GM19455 (cell line): Measurements from ENCODE around the gene PDILT.
"Not testable (repeated sequence)": the region's sequence is repeated elsewhere in the genome, so short reads cannot be mapped to it uniquely, and the experiment has no call there.

Experiments
- ATAC-seq: cut with Tn5 transposase; IDR thresholded peaks from one replicate; pipeline ENCODE4 v1.9.1; 2021; ENCODE audit not compliant: unreplicated experiment

Gene PDILT, protein sequence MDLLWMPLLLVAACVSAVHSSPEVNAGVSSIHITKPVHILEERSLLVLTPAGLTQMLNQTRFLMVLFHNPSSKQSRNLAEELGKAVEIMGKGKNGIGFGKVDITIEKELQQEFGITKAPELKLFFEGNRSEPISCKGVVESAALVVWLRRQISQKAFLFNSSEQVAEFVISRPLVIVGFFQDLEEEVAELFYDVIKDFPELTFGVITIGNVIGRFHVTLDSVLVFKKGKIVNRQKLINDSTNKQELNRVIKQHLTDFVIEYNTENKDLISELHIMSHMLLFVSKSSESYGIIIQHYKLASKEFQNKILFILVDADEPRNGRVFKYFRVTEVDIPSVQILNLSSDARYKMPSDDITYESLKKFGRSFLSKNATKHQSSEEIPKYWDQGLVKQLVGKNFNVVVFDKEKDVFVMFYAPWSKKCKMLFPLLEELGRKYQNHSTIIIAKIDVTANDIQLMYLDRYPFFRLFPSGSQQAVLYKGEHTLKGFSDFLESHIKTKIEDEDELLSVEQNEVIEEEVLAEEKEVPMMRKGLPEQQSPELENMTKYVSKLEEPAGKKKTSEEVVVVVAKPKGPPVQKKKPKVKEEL

DNA sequence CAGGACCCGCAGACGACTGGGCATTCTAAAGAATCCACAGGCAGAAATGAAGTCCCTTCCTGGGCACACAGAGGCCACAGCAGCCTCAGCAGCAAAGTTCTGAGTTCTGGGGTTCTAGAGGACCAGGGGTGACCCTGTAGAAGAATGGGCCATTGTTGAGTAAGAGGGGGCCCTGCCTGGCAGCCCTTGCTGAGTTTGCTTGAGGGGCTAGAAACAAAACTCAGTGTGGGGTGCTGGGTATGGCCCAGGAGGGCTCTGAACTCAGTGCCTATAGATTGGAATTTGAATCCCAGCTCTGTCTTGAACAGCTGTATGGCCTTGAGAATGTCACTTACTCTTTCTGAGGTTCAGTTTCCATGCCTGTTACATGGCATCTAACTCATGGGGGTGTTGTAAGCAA, at the start of gene PDILT:
Gene PDILT, minus strand, starts transcription at position 101 of the 400 bp plus-strand sequence. CDS start 5,437 bp downstream, outside the sequence.
- no peak for ATAC-seq

DNA sequence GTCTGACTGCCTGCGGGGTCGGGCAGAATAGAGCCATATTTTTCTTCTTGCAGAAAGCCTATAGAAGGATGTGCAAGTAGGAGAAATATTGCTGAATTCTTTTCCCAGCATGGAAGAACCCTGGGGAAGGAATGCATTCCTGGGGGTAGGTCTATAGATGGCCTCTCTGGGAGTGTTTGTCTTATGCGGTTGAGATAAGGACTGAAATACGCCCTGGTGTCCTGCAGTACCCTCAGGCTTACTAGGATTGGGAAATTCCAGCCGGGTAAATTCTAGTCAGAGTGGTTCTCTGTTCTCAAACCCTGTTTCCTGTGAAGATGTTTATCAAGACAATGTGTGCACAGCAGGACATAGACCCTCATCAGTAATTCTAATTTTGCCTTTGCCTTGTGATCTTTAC, 49.1 kb upstream of the PDILT start:
- ATAC-seq = not testable (repeated sequence)

DNA sequence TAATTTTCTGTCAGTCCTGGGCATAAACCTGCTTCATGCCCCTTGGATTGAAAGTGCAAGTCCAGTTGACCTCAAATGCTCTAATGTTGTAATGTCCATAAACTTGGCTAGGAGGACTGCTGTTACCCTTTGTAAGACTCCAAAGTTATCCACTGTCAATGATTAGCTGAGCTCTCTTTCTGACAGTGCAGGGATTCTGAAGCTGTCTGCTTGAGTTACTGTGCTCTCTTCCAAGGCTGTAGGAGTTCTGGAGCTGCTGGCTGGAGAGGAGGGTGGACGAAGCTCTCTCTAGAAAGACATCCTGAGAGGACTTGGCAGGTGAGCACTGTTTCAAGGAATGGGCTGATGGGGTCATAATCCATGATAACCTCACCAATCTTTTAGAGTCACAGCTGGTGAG, 46.8 kb upstream of the PDILT start, which contains the start of gene ACSM2A:
Gene ACSM2A, plus strand, starts transcription at position 158 of the 400 bp plus-strand sequence. CDS start 8,594 bp downstream, outside the sequence.
- ATAC-seq = not testable (repeated sequence)

DNA sequence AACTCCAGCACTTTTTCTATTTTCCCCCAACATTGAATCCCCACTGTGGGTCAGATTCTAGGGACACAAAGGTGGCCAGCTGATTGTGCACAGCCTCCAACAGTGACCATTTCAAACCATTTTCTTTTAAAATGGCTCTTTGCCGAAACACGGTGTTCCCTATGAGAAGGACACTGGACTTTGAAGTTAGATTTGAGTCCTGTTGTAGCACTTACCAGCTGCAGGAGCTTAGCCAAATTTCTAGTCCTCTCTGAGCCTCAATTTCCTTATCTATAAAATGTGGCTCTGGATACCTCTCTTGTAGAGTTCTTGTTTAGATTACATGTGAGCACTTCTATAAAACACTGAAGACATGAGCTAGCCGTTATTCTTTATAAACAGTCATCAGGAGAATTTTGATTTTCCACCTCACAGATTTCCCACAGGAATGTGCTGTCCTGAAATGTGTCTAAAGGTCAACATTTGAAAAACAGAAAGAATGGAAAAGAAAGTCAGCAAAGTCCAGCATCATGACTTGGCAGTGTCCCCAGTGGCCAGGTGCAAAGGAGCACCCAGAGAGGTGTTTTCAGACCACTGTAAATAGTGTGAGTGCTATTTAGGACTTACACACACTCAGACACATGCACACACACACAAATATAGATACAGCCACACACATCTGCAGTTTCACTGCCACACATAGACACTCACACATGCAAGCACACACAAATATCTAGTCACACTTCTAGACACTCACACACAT, 42.3 kb upstream of the PDILT start:
- ATAC-seq = not testable (repeated sequence)

DNA sequence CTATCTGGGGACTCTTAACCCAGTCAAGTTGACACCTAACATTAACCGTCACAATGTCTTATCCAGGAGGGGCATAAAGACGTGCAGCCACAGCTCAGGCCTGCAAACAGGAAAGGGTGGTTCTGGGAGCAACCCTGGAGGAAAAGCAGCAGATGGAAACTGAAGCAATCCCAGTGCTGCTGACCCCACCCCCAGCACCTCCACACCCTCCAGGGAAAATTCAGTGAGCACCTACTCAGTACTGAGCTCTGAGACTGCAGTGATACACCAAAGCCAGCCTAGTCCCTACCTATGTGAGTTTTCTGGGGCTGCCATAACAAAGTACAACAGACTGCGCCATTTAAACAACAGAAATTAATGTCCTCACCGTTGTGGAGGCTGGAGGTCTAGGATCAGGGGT, 37.3 kb upstream of the PDILT start:
- ATAC-seq = not testable (repeated sequence)

DNA sequence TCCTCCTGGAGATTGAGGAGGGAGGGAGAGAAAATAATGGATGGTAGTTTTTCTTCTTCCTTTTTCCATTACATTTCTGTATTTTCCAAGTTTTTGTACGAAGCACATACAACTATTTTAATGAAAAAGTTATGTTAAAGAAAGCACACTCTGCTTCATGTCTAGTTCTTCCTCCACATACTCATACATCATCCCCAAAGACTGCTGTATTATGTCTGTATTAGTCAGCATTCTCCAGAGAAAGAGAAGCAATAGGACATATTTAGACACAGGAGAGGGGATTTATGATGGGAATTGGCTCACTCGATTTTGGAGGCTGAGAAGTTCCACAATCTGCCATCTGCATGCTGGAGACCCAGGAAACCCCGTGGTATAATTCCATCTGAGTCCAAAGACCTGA, 36.7 kb upstream of the PDILT start:
- ATAC-seq = no peak

DNA sequence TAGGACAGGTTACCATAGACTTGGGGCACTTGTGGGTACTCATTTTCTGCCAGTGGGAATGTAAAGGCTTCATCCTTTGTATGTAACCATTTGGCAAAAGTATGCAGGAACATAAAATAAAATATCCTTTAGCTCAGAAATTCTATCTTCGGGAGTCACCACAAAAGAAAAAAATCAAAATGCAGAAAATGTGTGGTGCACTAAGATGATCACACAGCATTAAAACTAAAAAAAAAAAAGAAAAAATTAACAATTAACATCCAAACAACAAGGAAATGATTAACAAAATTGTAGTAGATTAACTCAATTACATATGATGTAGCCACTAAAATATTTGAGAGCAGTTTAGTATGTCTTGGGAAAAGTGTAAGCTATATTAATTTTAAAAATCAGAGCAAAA, 36.2 kb upstream of the PDILT start:
- ATAC-seq = not testable (repeated sequence)

DNA sequence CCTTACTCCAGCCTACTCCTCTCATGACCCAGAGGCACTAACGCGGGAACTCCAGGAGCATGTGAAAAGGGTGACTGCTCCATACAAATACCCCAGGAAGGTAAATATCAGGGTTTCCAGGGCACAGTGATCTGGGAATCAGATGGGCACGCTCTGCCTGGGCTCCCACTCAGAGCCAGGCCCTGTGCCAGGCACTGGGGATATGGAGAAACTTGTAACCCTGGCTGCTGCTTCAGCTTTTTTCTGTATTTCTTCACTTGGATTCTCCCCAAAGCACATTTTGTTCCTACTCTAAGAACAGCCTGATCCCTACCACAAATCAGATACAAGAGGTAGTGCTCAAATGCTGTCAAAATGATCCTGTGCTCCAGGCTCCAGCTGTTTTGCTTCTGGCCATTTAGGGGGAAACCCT, 35.3 kb upstream of the PDILT start:
- not testable (repeated sequence) for ATAC-seq

DNA sequence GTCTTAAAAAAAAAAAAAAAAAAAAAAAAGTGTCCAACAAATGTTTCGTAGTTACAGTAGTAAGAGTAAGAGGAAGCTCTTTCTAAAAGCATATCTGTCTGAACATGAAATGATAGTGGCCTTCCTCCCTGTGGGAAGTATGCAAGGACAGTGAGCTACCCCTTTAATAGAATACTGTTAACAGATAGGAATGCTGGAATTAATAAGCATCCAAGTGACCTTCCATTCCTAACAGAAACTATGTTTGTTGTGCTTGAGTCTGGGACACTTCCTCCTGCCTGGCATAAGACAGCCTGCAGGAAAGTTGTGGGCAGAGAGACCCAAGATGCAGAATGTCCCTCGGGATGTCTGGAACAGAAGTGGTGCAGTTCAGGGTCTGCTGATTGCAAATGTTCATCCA, 34.4 kb upstream of the PDILT start:
- not testable (repeated sequence) for ATAC-seq

DNA sequence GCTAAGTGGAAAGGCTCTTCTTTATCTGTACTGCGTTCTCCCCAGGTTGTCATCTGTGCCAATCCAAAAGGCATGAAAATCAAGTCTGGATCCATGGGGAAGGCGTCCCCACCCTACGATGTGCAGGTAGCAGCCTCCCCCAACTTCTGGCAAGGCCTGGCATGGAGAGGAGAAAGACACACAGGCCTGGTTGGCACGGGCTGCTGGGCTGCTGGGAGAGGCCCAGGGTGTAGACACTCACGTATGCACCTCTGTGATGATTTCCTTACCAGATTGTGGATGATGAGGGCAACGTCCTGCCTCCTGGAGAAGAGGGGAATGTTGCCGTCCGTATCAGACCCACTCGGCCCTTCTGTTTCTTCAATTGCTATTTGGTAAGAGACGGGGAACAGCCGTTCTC, 26.4 kb upstream of the PDILT start:
- no peak for ATAC-seq

DNA sequence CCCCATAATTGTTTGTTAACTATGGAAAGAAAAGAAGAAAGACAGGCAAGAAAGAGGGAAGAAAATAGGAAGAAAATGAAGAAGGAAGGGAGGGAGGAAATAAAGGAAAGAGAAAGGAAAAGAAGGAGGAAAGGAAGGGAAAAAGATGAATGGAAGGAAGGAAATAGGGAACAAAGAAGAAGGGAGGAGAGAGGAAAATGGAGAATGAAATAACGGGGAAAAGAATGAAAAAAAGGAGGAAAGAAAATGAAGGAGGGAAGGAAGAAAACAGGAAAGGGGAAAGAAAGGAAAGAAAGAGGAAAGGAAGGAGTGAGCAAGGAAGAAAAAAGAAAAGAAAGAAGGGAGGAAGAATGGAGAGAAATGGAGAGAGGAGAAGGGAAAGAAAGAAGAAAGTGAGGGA, 25.9 kb upstream of the PDILT start:
- not testable (repeated sequence) for ATAC-seq

DNA sequence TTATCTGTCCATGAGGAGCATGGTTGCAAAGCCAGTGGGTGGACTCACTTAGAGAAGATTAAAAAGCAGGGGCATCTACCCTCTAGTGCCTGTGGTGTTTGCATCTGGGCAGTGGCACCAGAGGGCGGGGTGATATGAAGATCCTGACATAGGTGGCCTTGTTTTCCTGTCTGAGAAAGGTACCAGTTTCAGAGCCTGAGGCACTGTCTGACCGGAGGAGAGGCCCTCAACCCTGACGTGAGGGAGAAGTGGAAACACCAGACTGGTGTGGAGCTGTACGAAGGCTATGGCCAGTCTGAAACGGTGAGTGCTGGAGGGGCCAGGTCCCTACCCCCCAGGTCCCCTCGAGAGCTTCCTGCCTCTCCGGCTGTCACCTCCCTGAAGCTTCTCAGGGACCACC, 25.0 kb upstream of the PDILT start:
- not testable (repeated sequence) for ATAC-seq

DNA sequence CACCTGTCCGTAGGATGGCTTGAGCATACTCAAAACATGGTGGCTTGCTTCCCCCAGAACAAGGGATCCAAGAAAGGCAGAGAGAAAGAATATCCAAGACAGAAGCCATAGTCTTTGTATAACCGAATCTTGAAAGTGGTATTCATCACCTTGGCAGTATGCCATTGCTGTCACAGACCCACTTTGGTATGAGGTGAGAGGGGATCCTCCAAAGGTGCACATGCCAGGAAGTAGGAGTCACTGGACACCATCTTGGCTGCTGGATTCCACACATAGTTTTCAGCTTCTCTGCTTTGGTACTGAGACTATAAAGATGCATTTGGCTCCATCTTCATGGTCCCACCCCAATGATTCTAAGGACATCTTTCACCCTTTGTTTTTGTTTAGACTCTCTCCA, 22.9 kb upstream of the PDILT start:
- not testable (repeated sequence) for ATAC-seq

DNA sequence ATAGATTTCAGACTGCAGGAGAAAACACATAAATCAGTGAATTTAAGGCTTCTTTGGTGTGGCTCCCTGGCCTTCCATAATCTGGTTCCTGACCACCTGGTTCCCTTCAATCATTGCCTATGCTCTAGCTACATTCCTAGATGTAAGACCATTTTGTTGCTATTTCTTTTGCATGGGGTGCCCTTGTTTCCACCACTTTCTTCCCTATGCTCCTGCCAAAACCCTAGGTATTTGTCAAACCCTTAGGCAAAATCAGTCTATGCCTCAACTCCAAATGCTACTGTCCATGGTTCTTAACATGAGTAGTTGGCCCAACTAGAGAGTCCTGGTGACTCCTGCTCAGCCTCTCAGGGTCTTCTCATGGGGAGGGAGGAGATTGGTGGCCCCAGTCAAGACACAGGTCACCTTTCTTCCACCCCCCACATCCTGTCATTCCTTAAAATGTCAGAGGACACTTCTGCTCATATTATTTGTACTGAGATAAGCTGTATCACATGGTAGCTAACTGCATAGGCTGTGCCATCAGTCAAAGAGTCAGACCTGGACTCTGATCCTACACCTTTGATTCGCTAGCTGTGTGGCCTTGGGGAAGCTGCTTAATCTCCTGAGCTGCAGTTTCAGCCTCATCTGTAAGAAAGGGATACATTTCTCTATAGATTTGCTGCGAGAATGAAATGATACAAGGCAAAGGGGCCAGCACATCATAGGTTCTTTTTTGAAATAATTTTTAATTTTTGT, 19.8 kb upstream of the PDILT start:
- ATAC-seq = no peak

DNA sequence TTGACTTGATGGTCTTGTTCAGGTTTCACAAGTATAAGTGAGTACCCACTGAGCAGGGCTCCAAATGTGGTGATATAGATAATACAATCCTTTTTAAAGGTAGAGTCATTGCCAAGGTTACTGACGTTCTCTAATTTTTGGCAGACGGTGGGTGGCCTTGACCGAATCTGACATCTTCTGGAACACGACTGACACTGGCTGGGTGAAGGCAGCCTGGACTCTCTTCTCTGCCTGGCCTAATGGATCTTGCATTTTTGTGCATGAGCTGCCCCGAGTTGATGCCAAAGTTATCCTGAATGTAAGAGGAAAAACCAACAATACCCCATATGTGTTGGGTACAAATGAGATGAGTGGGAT, 19.2 kb upstream of the PDILT start:
- ATAC-seq = not testable (repeated sequence)

DNA sequence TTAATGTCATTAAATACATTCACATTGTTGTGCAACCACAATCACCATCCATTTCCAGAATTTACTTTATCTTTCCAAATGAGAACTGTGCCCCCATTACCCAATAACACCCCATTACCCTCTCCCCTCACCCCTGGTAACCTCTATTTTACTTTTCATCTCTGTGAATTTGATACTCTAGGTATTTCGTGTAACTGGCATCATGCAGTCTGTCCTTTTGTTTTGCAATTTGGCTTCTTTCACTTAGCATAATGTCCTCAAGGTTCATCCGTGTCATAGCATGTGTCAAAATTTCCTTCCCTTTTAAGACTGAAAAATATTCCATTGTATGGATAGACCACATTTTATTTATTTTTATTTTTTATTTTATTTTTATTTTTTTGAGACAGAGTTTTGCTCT, 17.2 kb upstream of the PDILT start:
- ATAC-seq = not testable (repeated sequence)

DNA sequence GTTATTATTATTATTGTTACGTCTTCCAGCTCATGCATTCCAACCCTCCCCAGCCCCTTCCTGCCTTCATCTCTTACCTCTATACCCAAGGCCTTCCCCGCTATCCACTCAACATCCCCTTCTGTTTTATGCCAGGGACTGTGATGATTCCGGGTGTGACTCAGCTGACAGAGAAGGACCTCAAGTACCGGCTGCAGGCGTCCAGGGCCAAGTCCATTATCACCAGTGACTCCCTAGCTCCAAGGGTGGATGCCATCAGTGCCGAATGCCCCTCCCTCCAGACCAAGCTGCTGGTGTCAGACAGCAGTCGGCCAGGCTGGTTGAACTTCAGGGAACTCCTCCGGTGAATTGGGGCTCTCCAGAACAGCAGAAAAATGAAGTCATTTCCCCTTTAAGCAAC, 14.6 kb upstream of the PDILT start:
- ATAC-seq = not testable (repeated sequence)

DNA sequence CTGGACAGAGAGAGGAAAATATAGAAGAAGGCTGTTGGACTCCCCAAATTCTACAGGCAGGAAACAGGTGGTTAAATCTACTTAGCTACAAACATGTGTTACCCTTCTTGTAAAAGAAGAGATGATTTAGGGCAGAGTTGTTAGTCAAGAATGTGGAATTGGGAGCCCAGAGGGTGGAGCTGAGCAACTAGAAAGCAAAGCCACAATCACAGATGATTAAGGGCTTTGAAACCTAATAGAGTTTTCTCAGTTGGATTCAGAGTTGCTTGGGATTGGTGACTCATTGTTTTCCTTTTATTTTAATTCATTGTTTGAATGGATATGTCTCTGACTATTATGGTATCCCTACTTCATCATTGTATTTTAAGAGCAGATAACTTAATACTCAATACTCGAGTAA, 11.0 kb upstream of the PDILT start:
- no peak for ATAC-seq

DNA sequence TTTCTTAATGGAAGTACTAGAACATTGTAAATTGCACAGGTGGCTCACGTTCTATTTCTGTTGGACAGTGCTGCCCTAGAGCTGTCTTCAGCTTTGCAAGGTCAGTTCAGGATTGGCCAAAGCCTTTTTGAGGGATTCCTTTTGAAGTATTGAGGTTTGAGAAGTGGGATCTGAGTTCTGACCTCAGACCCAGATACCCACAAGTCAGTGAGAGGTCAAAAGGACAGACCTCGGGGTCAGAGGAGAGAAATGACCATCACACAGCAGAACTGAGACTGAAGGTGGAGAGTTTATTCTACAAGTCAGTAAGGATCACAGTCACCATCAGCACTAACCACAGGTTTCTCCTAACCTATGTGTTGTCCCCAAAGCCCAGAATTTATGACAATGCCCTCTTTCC, 6.5 kb upstream of the PDILT start:
- no peak for ATAC-seq

DNA sequence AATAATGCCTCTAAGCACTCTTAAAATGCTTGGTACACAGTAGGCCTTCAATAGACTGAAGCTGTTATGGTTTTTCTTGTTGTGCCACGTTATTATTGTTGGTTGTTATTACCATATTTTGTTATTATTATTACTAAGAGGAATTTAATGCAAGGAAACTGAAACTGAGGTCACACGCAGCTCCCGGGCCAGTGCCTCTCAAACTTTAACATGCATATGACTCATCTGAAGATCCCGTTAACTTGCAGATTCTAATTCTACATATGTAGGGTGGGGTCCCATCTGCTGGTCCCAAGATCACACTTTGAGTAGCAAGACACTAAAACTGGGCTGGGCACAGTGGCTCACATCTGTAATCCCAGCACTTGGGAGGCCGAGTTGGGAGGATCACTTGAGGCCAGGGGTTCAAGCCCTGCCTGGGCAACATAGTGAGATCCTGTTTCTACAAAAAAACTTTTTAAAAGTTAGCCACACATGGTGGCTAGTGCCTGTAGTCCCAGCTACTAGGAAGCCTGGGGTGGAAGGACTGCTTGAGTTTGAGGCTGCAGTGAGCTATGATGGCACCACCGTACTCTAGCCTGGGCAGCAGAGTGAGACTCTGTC, 5.7 kb upstream of the PDILT start:
- peak; percentile 66 for ATAC-seq
